Smooth muscle cell (in vitro differentiated cells): ENCODE results near the gene LAG3. TPM values are rescaled to one million over a fixed set of nuclear protein-coding genes. Genes with fewer than 3 reads are reported as not detected.

Experiments
- DNase-seq: peaks from one replicate; lab custom pipeline; 2025; ENCODE audit not compliant: unreplicated experiment; lab: John Stamatoyannopoulos, UW
- H2AFZ ChIP-seq: fragments of 200-600 bp; sonication (generic); 2 replicates; pipeline ENCODE4 v1.6.0; 2016; ENCODE audit warnings: antibody characterized with exemption, low read depth, mild to moderate bottlenecking
- H3F3A ChIP-seq: fragments of 200-600 bp; sonication (generic); 2 replicates; pipeline ENCODE4 v1.6.0; 2017; ENCODE audit warnings: antibody characterized with exemption, low read depth
- H3K27ac ChIP-seq: fragments of 200-600 bp; sonication (generic); 2 replicates; pipeline ENCODE4 v1.5.1; 2016; ENCODE audit warnings: low read depth, mild to moderate bottlenecking
- H3K27me3 ChIP-seq: fragments of 200-600 bp; sonication (generic); 2 replicates; pipeline ENCODE4 v1.6.1; 2016; ENCODE audit warnings: low read depth, mild to moderate bottlenecking
- H3K36me3 ChIP-seq: fragments of 200-600 bp; sonication (generic); 2 replicates; pipeline ENCODE4 v1.5.1; 2016; ENCODE audit warnings: low read depth
- H3K4me1 ChIP-seq: fragments of 200-600 bp; sonication (generic); 2 replicates; pipeline ENCODE4 v1.5.1; 2016; ENCODE audit warnings: low read depth
- H3K4me2 ChIP-seq: fragments of 200-600 bp; sonication (generic); 2 replicates; pipeline ENCODE4 v1.6.0; 2016; ENCODE audit warnings: mild to moderate bottlenecking
- H3K4me3 ChIP-seq: fragments of 200-600 bp; sonication (generic); 2 replicates; pipeline ENCODE4 v1.5.1; 2016; ENCODE audit warnings: mild to moderate bottlenecking
- H3K79me2 ChIP-seq: fragments of 200-600 bp; sonication (generic); 2 replicates; pipeline ENCODE4 v1.6.0; 2016; ENCODE audit warnings: low read depth, mild to moderate bottlenecking
- H3K9ac ChIP-seq: fragments of 200-600 bp; sonication (generic); 2 replicates; pipeline ENCODE4 v1.6.0; 2016; ENCODE audit warnings: low read depth
- H3K9me3 ChIP-seq: fragments of 200-600 bp; sonication (generic); replicated peaks from 2 replicates; pipeline ENCODE4 v1.5.1; 2016; ENCODE audit warnings: low read depth
- H4K20me1 ChIP-seq: fragments of 200-600 bp; sonication (generic); 2 replicates; pipeline ENCODE4 v1.6.0; 2016; ENCODE audit warnings: low read depth
- WGBS: methylation state at CpG from one replicate; pipeline ENCODE4 v1.1.7; 2016; ENCODE audit warnings: low lambda C conversion rate; 5-methylcytosine and 5-hydroxymethylcytosine counted together
- polyA plus RNA-seq: library from polyadenylated mRNA; unstranded; fragments of >200 nt; fragmentation: Nextera tagmentation; extraction: Ambion mirVana; gene quantifications from 2 replicates; pipeline ENCODE4 v1.2.1, GENCODE V29; 2016
- total RNA-seq: library from RNA; depleted of rRNA; stranded (reverse); fragments of >200 nt; gene quantifications from 2 replicates; pipeline ENCODE4 v1.2.3, GENCODE V29; 2014
- TF ChIP-seq, protein P1 (sequence below): fragments of 200-600 bp; sonication (generic); IDR thresholded peaks from 2 replicates; pipeline ENCODE4 v1.5.1; 2017; ENCODE audit warnings: borderline replicate concordance, mild to moderate bottlenecking, antibody characterized with exemption; ENCODE audit not compliant: insufficient read depth, poor library complexity, severe bottlenecking

The LAG3 gene
- total and polyA plus RNA-seq, 2 experiments from 2014 or later, result 0.18 to 1.7 TPM

DNA sequence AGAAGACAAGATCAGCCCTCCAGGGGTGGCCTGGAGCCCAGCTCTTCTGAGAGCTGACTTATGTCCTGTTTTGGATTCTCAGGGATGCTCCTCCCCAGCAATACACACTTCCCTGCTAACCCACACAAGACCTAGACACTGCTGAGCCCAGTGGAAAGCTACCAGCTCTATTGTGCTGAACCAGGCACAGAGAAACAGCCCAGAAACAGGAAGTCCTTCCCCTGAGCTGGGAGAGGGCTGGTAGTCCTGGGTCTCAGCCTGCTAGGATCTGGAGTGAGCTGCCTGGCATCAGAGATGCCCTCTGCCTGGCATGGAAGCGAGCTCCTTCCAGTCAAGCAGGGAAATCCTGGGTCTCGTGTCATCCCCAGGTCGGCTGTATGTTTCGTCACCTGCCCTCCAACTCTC lies 1.2 kb upstream of the LAG3 start:
- H3K4me3 ChIP-seq, result no peak overlapping the region
- no peak overlapping the region for H3K4me2 ChIP-seq
- H3K27ac ChIP-seq, result no peak overlapping the region
- peaks cover 22% of the 10 kb centered on the region for H3K79me2 ChIP-seq
- H3K4me1 ChIP-seq, result peaks cover 40% of the 10 kb centered on the region
- peaks cover 7% of the 10 kb centered on the region for H3K27me3 ChIP-seq
- H3F3A ChIP-seq, result peaks cover 9% of the 10 kb centered on the region
- TF ChIP-seq, protein P1, sequence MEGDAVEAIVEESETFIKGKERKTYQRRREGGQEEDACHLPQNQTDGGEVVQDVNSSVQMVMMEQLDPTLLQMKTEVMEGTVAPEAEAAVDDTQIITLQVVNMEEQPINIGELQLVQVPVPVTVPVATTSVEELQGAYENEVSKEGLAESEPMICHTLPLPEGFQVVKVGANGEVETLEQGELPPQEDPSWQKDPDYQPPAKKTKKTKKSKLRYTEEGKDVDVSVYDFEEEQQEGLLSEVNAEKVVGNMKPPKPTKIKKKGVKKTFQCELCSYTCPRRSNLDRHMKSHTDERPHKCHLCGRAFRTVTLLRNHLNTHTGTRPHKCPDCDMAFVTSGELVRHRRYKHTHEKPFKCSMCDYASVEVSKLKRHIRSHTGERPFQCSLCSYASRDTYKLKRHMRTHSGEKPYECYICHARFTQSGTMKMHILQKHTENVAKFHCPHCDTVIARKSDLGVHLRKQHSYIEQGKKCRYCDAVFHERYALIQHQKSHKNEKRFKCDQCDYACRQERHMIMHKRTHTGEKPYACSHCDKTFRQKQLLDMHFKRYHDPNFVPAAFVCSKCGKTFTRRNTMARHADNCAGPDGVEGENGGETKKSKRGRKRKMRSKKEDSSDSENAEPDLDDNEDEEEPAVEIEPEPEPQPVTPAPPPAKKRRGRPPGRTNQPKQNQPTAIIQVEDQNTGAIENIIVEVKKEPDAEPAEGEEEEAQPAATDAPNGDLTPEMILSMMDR, result no peak
- peaks cover 46% of the 10 kb centered on the region for H4K20me1 ChIP-seq
- H3K36me3 ChIP-seq, result no peaks in the 10 kb centered on the region
- no peak overlapping the region for H2AFZ ChIP-seq
- WGBS, result 100% methylated on average over 4 of the region's 4 CpGs
- no peaks in the 10 kb centered on the region for H3K9me3 ChIP-seq
- DNase-seq, result no peak
- H3K9ac ChIP-seq, result no peak overlapping the region

DNA sequence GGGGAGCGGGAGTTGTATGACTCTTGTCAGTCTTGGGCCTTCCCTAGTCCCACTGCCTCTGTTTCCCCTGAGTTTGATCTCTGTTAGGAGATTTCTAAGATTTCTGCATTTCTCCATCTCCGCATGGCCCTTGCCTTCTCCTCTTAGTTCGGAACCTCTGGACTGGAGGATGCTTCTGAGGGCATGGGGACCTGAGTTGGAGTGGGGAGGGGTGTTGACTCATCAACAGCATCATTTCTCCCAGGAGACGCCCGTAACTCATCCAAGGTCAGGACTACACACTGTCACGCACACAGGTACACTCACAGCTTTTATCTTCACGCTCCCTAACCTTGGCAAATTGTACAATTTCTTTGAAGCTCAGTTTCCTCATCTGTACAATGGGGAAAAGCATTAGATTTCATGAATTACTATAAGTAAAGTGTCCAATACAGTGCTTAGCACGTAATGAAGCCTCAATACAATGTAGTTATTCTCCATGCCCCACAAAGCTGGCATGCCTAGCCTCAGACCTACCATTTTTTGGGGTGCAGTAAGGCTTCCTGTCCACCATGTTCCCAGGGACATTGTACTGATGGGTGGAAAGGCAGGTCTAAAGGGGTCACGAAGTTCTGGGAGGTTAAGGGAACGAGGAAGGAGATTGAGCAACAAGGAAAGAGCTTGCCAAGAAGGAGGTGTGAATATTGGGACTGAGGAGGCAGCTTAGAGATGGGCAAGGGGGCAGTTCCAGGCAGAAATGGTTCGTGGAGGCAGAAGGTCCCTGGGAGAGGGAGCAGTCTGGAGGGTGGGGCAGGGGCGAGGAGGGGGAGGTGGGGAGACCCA lies 600 bp upstream of the LAG3 start:
- Histone ChIP-seq H2AFZ (no peak overlapping the region), H3K36me3 (no peaks in the 10 kb centered on the region), H3K4me2 (no peak overlapping the region), H3K4me3 (no peak overlapping the region), H3F3A (peaks cover 9% of the 10 kb centered on the region), H4K20me1 (peaks cover 46% of the 10 kb centered on the region), H3K79me2 (peaks cover 22% of the 10 kb centered on the region), H3K4me1 (peaks cover 40% of the 10 kb centered on the region), H3K27ac (no peak overlapping the region), H3K27me3 (peaks cover 7% of the 10 kb centered on the region), H3K9me3 (no peaks in the 10 kb centered on the region), H3K9ac (no peak overlapping the region)
- WGBS, result 83% methylated on average over 11 of the region's 12 CpGs
- no peak for DNase-seq
- TF ChIP-seq, protein P1, result no peak

DNA sequence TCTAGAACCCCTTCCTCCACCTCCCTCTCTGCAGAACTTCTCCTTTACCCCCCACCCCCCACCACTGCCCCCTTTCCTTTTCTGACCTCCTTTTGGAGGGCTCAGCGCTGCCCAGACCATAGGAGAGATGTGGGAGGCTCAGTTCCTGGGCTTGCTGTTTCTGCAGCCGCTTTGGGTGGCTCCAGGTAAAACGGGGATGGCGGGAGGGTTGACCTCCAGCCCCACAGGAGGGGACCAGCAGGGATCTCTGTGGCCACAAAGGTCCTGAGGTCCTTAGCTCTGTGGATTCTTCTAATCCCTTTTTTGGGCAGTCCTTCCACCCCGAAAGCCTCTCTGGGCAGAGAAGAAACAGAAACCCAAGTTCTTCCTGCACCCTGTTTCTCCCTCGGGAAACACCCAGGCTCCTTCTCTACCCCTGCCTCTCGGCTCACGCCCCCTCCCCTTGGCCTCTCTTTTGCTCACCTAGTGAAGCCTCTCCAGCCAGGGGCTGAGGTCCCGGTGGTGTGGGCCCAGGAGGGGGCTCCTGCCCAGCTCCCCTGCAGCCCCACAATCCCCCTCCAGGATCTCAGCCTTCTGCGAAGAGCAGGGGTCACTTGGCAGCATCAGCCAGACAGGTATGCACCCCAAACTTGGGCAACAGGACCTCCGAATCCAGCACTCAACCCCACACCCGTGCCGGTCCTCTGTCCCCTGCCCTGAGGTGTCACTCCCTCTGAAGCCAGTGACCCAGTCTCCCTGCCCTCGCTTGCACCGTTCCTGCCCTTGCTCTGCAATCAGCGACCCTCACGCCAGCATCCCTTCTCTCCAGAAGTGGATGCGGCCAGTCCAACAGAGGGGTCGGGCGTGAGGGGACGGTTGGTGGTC lies 638 bp downstream of the LAG3 start:
- WGBS, result 57% methylated on average over 20 of the region's 21 CpGs
- peak overlapping the region; percentile 77 for H3K4me2 ChIP-seq
- no peak overlapping the region for H2AFZ ChIP-seq

More for the DNA sequence above, 638 bp downstream of the LAG3 start:
- Histone ChIP-seq H3K4me1 (peaks cover 40% of the 10 kb centered on the region), H3K9ac (no peak overlapping the region), H3K9me3 (no peaks in the 10 kb centered on the region), H3F3A (peaks cover 5% of the 10 kb centered on the region), H3K4me3 (peak overlapping the region; percentile 31), H3K36me3 (no peaks in the 10 kb centered on the region), H4K20me1 (peaks cover 34% of the 10 kb centered on the region), H3K27me3 (peaks cover 7% of the 10 kb centered on the region), H3K27ac (no peak overlapping the region), H3K79me2 (peaks cover 10% of the 10 kb centered on the region)
- TF ChIP-seq, protein P1, result no peak
- no peak for DNase-seq
